Body of pancreas (tissue), 4 donors: ENCODE measurements around the gene NVL. TPM values are rescaled to one million over a fixed set of nuclear protein-coding genes. Genes with fewer than 3 reads are reported as not detected.

ENCODE experiments used
- ATAC-seq: fragments of 150-250 bp; one replicate; pipeline ENCODE4 v1.9.1; 2016
- DNase-seq, 4 donors: peaks; one replicate each; pipeline ENCODE4 v3.0.0-alpha.2; 2019
- H3K27ac ChIP-seq, 4 donors: fragments of 200-600 bp; sonication (generic); 1 replicate in 3 of 4; 2 replicates in 1 of 4; pipeline versions ENCODE4 v1.5.1 to v1.6.1; 2016 to 2019; ENCODE audit warnings: mild to moderate bottlenecking in 1 of 4, mixed read lengths in 1 of 4, moderate library complexity in 1 of 4
- H3K27me3 ChIP-seq, 2 donors: fragments of 200-600 bp; sonication (generic); one replicate each; pipeline ENCODE4 v1.6.0; 2016; ENCODE audit warnings: mild to moderate bottlenecking in 1 of 2
- H3K36me3 ChIP-seq, 2 donors: fragments of 200-600 bp; sonication (generic); replicated peaks in 1 of 2; 2 replicates each; pipeline ENCODE4 v1.5.1; 2016; ENCODE audit warnings: low read depth in 2 of 2; ENCODE audit not compliant: insufficient read depth in 1 of 2
- H3K4me1 ChIP-seq: fragments of 200-600 bp; sonication (generic); one replicate; pipeline ENCODE4 v1.6.0; 2016
- H3K4me3 ChIP-seq, 2 donors: fragments of 200-600 bp; sonication (generic); 1 replicate in 1 of 2; 2 replicates in 1 of 2; pipeline ENCODE4 v1.5.1; 2016 to 2019
- H3K9me3 ChIP-seq, 3 donors: fragments of 200-600 bp; sonication (generic); 1 replicate in 2 of 3; 2 replicates in 1 of 3; pipeline ENCODE4 v1.5.1; 2016
- CTCF ChIP-seq, 7 experiments: fragments of 450-650 bp in 4 of 7; fragments of 200-600 bp in 3 of 7; sonication (generic) in 3 of 7; IDR thresholded peaks; one replicate each; pipeline ENCODE4 v1.5.1; 2016 to 2019; ENCODE audit warnings: antibody characterized with exemption in 7 of 7
- POLR2A ChIP-seq, 3 donors: fragments of 450-650 bp; IDR thresholded peaks; one replicate each; pipeline ENCODE4 v1.6.1; 2016; ENCODE audit warnings: antibody characterized with exemption in 3 of 3, mild to moderate bottlenecking in 2 of 3
- WGBS, 2 donors: methylation state at CpG; one replicate each; pipeline ENCODE4 v1.1.5; 2017; 5-methylcytosine and 5-hydroxymethylcytosine counted together
- intact Hi-C: fragments of 100-400 bp; cut with DNase I; formaldehyde crosslinking; loops from one replicate; pipeline ENCODE4 v1.15.1; 2023
- total RNA-seq, 2 donors: library from RNA; depleted of rRNA; stranded (reverse); fragments of >200 nt; gene quantifications; one replicate each; pipeline ENCODE4 v1.1.0, GENCODE V29; 2016

Gene NVL
- total RNA-seq, 2 donors from 2014 or later: 24.6 to 31.0 TPM

GRCh38 chr1:224217655-224218623 lies 112.0 kb downstream of the NVL start:
- intact Hi-C loops: no loop called here
- H3K27me3 ChIP-seq: no peaks in the 10 kb centered on the region
- H3K4me3 ChIP-seq: no peak overlapping the region
- H3K4me1 ChIP-seq: peaks cover 14% of the 10 kb centered on the region
- H3K36me3 ChIP-seq: no peaks in the 10 kb centered on the region
- no peaks in the 10 kb centered on the region for H3K9me3 ChIP-seq
- WGBS, 2 donors: 83% methylated on average over 11 of the region's 11 CpGs
- DNase-seq (no peak), ATAC-seq (no peak)
- H3K27ac ChIP-seq: peak overlapping the region in 1 of 4 donors; percentile 24
- TF ChIP-seq POLR2A (IDR thresholded peaks at IDR 0.05) (no peak), CTCF (IDR thresholded peaks at IDR 0.05) (no peak)

DNA sequence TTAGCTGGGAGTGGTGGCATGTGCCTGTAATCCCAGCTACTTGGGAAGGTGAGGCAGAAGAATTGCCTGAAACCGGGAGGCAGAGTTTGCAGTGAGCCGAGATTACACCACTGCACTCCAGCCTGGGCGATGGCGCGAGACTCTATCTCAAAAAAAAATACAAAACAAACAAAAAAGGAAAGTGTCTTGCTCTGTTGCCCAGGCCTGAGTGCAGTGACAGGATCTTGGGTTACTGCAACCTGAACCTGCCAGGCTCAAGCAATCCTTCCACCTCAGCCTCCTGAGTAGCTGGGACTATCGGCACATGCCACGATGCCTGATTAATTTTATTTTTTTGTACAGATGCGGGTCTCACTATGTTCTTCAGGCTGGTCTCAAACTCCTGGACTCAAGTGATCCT lies 113.6 kb downstream of the NVL start:
- Histone ChIP-seq H3K4me1 (peaks cover 20% of the 10 kb centered on the region), H3K9me3 (no peaks in the 10 kb centered on the region), H3K27ac (no peak overlapping the region), H3K4me3 (no peak overlapping the region), H3K27me3 (no peaks in the 10 kb centered on the region), H3K36me3 (no peaks in the 10 kb centered on the region)
- 92 to 93% methylated on average over 8 of the region's 8 CpGs for WGBS, 2 donors
- DNase-seq: no peak
- intact Hi-C loops: no loop called here
- ATAC-seq: no peak
- TF ChIP-seq POLR2A (IDR thresholded peaks at IDR 0.05) (no peak), CTCF (IDR thresholded peaks at IDR 0.05) (no peak)

DNA sequence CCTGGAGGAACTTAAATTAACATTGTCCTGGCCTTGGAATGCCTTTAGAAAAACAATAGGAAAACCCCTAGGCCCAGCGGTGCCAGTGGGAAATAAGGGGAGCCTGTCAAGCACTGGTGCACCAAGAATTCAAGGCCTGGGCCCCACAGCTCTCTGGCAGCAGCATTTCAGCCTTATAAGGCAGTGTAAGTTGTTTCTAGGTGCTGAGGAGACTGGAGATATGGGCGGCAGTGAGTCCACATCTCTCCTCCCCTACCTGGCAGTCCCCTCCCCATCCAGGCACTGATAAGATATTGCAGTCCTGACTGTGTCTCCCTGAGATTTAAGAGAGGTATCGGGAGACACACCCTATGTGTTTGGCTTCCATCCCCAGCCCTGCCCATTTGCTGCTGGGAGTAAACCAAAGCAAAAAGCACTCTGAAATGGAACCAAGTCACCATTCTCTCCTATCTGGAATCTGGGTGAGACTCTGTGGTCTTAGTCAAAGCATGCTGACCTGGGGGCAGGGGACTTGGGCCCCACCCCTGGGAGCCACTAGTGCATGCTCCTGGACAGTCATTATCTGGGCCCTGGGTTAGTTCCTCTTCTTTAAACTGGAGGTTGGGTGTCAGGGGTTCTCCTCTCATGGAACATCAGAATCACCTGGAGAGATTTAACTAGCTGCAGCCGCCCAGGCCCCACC lies 116.4 kb downstream of the NVL start:
- H3K36me3 ChIP-seq: no peaks in the 10 kb centered on the region
- no peak overlapping the region for H3K27ac ChIP-seq
- TF ChIP-seq CTCF (IDR thresholded peaks at IDR 0.05) (no peak), POLR2A (IDR thresholded peaks at IDR 0.05) (no peak)
- no peaks in the 10 kb centered on the region for H3K9me3 ChIP-seq
- 69 to 76% methylated on average over 3 to 4 of the region's 4 CpGs for WGBS, 2 donors
- intact Hi-C loops: no loop called here
- H3K27me3 ChIP-seq: no peaks in the 10 kb centered on the region
- peaks cover 20% of the 10 kb centered on the region for H3K4me1 ChIP-seq
- DNase-seq (no peak), ATAC-seq (no peak)
- no peak overlapping the region for H3K4me3 ChIP-seq

DNA sequence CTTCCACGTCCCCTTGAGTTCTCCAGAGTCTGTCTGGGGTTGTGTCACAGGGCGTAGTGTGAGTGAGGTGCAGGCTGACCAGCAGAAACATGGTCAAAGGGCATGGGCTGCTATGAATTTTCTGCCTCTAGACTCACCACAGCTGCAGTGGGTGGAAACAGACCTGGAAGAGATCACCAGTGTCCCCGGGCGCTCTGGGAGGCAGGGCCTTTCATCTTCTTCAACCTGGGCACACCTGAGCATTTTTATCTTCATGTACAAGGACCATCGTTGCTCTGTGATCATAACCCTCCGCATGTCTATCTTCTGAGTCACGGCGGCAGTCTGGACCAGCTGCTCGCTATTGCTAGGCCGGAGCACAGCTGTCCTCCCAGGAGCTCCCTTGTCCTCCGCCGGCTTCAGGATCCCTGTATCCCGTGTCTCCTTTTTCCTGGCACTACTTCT lies 117.3 kb downstream of the NVL start:
- no peak overlapping the region for H3K27ac ChIP-seq
- no peak for DNase-seq
- intact Hi-C loops: no loop called here
- no peaks in the 10 kb centered on the region for H3K36me3 ChIP-seq
- H3K4me3 ChIP-seq: no peak overlapping the region
- H3K27me3 ChIP-seq: no peaks in the 10 kb centered on the region
- no peak for ATAC-seq
- TF ChIP-seq CTCF (IDR thresholded peaks at IDR 0.05) (no peak), POLR2A (IDR thresholded peaks at IDR 0.05) (no peak)
- peaks cover 17% of the 10 kb centered on the region for H3K4me1 ChIP-seq
- no peaks in the 10 kb centered on the region for H3K9me3 ChIP-seq
- 86 to 93% methylated on average over 13 of the region's 13 CpGs for WGBS, 2 donors
